SHP77 treated with DMSO at 0.1 percent for 48 hours (cell line): ENCODE data around the gene PNMT.
"Not testable (repeated sequence)": the region's sequence is repeated elsewhere in the genome, so short reads cannot be mapped to it uniquely, and the experiment has no call there.

Experiments
- DNase-seq: peaks from one replicate; lab custom pipeline; 2025; lab: John Stamatoyannopoulos, UW

PNMT gene

DNA sequence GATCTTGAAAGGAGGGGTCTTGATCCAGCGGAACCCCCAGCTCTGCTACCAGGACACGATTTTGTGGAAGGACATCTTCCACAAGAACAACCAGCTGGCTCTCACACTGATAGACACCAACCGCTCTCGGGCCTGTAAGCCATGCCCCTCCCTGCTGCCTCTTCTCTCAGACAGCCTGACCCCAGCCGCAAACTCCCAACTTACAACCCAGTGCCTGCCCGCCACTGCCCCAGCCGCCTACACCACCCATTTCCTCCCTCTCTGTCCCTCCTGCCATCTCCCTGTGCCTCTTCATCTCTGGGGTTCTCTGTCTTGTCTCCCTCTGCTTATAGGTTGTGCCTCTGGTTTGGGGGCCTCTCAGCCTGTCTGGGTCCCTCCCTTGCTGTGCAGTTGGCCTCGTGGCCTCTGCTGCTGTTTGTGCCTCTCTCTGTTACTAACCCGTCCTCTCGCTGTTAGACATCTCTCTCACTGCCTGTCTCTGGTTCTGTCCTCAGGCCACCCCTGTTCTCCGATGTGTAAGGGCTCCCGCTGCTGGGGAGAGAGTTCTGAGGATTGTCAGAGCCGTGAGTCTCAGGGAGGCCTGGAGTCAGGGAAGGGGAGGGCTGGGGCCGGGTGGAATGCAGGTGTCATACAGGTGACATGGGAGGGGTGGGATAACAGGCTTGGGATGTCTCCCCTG is 41.2 kb downstream of the PNMT start:
- no peak for DNase-seq

DNA sequence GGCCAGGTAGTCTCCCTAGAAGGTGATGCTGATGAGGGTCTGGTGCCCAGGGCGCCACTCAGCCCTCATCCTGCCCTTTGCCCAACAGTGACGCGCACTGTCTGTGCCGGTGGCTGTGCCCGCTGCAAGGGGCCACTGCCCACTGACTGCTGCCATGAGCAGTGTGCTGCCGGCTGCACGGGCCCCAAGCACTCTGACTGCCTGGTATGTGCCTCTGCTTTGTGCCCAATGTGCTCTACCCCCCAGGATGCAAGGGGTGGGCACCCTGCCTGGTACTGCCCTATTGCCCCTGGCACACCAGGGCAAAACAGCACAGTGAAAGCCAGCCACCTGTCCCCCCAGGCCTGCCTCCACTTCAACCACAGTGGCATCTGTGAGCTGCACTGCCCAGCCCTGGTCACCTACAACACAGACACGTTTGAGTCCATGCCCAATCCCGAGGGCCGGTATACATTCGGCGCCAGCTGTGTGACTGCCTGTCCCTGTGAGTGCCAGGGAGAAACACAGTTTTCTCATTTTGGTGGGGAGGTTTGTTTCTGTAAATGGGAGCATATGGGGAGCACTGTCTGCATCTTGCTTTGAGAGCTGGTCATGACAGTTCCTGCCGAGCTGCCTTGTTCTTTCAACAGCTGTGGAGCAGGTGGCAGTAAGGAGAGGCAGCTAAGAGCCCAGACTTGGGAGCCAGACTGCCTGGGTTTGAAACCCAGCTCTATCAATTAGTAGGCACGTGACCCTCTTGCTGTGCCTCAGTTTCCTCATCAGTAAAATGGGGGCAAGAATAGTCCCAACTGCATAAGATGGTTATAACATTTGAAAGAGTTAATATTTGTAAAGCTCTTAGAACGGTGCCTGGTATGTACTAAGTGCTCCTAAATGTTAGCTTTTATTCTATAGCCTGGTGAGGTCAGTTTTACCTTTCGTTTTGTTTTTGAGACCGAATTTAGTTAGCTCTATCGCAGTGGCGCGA is 42.0 kb downstream of the PNMT start:
- DNase-seq: no peak

DNA sequence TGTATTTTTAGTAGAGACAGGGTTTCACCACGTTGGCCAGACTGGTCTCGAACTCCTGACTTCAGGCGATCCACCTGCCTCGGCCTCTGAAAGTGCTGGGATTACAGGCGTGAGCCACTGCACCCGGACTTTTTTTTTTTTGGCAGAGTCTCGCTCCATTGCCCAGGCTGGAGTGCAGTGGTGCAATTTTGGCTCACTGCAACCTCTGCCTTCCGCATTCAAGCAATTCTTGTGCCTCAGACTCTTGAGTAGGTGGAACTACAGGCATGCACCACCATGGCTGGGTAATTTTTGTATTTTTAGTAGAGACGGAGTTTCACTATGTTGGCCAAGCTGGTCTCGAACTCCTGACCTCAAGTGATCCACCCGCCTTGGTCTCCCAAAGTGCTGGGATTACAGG is 42.8 kb downstream of the PNMT start:
- not testable (repeated sequence) for DNase-seq

- no peak for DNase-seq
Measured at GRCh38 chr17:39711851-39712250, 43.6 kb downstream of the PNMT start.

GRCh38 chr17:39714234-39714633 is 46.0 kb downstream of the PNMT start:
- no peak for DNase-seq

DNA sequence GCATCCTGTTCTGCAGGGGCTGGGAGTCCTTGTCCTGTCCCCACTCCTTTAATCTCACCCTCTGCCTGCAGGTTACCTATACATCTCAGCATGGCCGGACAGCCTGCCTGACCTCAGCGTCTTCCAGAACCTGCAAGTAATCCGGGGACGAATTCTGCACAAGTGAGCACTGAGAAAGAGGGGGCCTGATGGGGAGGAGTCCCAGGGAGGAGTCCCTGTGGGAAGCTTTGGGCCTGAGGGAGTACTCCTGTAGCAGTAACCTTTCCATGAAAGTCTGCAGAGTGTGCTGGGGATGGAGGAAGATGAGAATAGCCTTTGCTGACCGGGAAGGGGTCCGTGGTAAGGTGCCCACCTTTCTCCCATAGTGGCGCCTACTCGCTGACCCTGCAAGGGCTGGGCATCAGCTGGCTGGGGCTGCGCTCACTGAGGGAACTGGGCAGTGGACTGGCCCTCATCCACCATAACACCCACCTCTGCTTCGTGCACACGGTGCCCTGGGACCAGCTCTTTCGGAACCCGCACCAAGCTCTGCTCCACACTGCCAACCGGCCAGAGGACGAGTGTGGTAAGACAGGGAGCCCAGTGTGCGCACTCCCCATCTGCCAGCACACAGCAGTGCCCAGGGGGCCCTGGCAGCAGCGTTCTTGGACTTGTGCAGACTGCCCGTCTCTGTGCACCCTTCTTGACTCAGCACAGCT is 47.3 kb downstream of the PNMT start:
- DNase-seq: no peak

GRCh38 chr17:39716073-39716818 is 48.0 kb downstream of the PNMT start:
- no peak for DNase-seq

GRCh38 chr17:39716879-39717536 is 48.8 kb downstream of the PNMT start:
- no peak for DNase-seq

GRCh38 chr17:39717660-39718059 is 49.4 kb downstream of the PNMT start:
- DNase-seq: no peak

DNA sequence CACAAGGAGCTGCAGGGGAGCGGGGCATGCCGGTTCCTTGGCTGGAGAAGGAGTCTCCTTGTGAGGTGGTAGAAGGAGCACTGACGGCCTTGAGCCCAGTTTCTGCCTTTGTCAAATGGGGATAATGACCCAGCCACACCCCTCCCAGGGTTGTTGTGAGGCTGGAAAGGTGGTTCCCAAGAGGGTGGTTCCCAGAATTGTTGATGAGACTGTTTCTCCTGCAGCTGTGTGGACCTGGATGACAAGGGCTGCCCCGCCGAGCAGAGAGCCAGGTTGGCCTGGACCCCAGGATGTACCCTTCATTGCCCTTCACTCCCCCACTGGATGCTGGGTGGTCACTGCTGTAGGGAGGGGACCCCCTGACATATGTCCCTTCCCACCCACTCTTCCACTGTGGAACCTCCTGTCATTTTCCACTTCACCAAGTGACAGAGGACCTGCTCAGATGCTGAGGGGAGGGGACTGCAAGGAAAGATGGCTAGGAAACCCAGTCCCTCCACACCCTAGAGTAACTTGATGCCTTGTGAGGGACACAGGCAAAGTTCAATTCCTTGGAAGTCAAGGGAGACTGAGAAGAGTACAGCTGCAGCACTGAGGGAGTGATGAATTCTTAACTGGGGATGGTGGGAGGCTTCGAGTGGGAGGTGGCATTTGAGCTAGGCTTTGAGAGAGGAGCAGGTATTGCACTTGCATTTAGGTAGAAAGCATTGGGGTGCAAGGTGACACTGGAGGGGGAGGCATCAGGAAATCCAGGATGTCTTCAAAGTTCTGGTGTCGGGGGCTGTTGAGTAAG is 51.5 kb downstream of the PNMT start:
- DNase-seq: no peak
